ENCODE results near the gene CCR2.

DNA sequence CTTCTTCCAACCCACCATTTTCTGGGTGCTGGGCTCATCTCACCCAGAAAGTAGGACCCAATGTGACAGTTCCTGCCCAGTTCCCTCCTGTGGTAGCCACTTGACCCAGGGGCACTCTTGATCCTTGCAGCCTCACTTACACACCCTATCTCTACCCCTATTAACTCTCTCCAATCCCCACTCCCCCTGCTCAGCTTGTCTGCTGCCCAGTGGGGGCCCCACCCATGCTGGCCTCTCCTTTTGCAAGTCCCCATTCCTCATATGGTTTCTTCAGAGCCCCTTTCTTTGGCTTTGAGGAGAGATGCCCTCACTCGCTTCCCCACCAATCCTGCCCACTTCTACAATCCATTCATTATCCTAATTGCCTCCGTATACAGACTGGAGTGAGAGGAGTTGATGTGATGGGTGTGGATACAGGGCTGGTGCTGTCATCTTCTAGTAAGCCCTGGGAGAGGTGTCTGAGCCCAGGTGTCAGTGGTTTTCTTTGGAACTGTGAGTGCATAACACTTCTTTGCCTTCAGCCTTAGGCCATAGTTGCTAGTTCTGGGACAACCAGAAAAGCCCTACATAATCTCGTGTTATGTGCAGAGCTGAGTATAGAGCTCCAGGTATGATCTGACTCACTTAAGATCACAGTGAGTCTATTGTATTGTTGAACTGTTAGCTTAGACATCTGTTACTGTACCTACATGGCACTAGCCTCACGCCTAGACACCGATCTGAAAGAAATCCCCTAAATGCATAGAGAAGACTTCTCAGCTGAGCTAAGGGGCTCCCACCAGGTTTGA, 12.0 kb downstream of the CCR2 start:
- TF ChIP-seq RAD21 (IDR thresholded peaks at IDR 0.05; ENCODE audit: low read depth) (no peak), TAF1 (IDR thresholded peaks at IDR 0.05; ENCODE audit: low read depth) (no peak), FOXM1 (IDR thresholded peaks at IDR 0.05; ENCODE audit: borderline replicate concordance, low read depth) (no peak), YY1 (IDR thresholded peaks at IDR 0.05; ENCODE audit: low read depth) (no peak), CEBPB (IDR thresholded peaks at IDR 0.05) (no peak)
- TF ChIP-seq, protein P1, sequence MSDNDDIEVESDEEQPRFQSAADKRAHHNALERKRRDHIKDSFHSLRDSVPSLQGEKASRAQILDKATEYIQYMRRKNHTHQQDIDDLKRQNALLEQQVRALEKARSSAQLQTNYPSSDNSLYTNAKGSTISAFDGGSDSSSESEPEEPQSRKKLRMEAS (IDR thresholded peaks at IDR 0.05), result no peak
- TF ChIP-seq, protein P2, sequence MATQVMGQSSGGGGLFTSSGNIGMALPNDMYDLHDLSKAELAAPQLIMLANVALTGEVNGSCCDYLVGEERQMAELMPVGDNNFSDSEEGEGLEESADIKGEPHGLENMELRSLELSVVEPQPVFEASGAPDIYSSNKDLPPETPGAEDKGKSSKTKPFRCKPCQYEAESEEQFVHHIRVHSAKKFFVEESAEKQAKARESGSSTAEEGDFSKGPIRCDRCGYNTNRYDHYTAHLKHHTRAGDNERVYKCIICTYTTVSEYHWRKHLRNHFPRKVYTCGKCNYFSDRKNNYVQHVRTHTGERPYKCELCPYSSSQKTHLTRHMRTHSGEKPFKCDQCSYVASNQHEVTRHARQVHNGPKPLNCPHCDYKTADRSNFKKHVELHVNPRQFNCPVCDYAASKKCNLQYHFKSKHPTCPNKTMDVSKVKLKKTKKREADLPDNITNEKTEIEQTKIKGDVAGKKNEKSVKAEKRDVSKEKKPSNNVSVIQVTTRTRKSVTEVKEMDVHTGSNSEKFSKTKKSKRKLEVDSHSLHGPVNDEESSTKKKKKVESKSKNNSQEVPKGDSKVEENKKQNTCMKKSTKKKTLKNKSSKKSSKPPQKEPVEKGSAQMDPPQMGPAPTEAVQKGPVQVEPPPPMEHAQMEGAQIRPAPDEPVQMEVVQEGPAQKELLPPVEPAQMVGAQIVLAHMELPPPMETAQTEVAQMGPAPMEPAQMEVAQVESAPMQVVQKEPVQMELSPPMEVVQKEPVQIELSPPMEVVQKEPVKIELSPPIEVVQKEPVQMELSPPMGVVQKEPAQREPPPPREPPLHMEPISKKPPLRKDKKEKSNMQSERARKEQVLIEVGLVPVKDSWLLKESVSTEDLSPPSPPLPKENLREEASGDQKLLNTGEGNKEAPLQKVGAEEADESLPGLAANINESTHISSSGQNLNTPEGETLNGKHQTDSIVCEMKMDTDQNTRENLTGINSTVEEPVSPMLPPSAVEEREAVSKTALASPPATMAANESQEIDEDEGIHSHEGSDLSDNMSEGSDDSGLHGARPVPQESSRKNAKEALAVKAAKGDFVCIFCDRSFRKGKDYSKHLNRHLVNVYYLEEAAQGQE (IDR thresholded peaks at IDR 0.05; ENCODE audit: low read depth), result no peak

All from Ishikawa (cell line).